H1 (cell line): Measurements from ENCODE around the gene TMEM225B. TPM values are rescaled to one million over a fixed set of nuclear protein-coding genes. Genes with fewer than 3 reads are reported as not detected.

Source experiments
- CTCF ChIA-PET: fragments of 300-600 bp; sonication (Branson Sonifier 250); formaldehyde crosslinking; loops from one replicate; lab custom pipeline; 2021; ENCODE audit not compliant: partially characterized antibody; lab: Charles Lee
- POLR2A ChIA-PET: fragments of 300-600 bp; sonication (Branson Sonifier 250); formaldehyde crosslinking; loops from one replicate; lab custom pipeline; 2021; ENCODE audit warnings: inconsistent platforms; ENCODE audit not compliant: partially characterized antibody; lab: Charles Lee
- DNase-seq, 2 experiments: peaks; one replicate each; pipeline versions ENCODE4 v3.0.0 to v3.0.0-alpha.2; 2010 to 2022; ENCODE audit warnings: low spot score in 2 of 2, low read depth in 1 of 2, mixed read lengths in 1 of 2
- FAIRE-seq: peaks from 2 replicates; lab custom pipeline; 2011; peaks lifted over from hg19 to GRCh38; lab: Jason Lieb, UNC
- H2AFZ ChIP-seq: 2 replicates; pipeline ENCODE4 v1.8.1; 2012; ENCODE audit warnings: low read length, inconsistent platforms
- H2AK5ac ChIP-seq: 2 replicates; pipeline ENCODE4 v1.6.1; 2013; ENCODE audit warnings: low read depth, low read length
- H2BK120ac ChIP-seq: replicated peaks from 2 replicates; pipeline ENCODE3; 2013; ENCODE audit warnings: low read depth, low read length, inconsistent platforms
- H2BK12ac ChIP-seq: 2 replicates; pipeline ENCODE4 v1.6.1; 2013; ENCODE audit warnings: low read depth, low read length
- H2BK15ac ChIP-seq: 2 replicates; pipeline ENCODE4 v1.6.1; 2013; ENCODE audit warnings: low read length
- H2BK20ac ChIP-seq: 2 replicates; pipeline ENCODE4 v1.6.1; 2013; ENCODE audit warnings: low read length
- H2BK5ac ChIP-seq: 2 replicates; pipeline ENCODE4 v1.6.1; 2013; ENCODE audit warnings: low read depth, low read length
- H3K14ac ChIP-seq: 2 replicates; pipeline ENCODE4 v1.6.1; 2013; ENCODE audit warnings: inconsistent platforms; ENCODE audit not compliant: insufficient read length
- H3K18ac ChIP-seq: 2 replicates; pipeline ENCODE4 v1.6.1; 2013; ENCODE audit warnings: low read length; ENCODE audit errors: extremely low read depth
- H3K23ac ChIP-seq: 2 replicates; pipeline ENCODE4 v1.6.1; 2013; ENCODE audit warnings: inconsistent platforms; ENCODE audit not compliant: insufficient read length
- H3K23me2 ChIP-seq: 2 replicates; pipeline ENCODE4 v1.6.1; 2013; ENCODE audit warnings: low read depth, low read length
- H3K27ac ChIP-seq: 2 replicates; pipeline ENCODE4 v1.6.1; 2011; ENCODE audit warnings: low read depth, low read length, inconsistent platforms
- H3K27me3 ChIP-seq, 4 experiments: replicated peaks in 1 of 4; 1 replicate in 1 of 4; 2 replicates in 3 of 4; pipeline versions ENCODE4 v1.6.1 to v1.8.1; 2011 to 2013; ENCODE audit warnings: low read length in 3 of 4, mild to moderate bottlenecking in 3 of 4, inconsistent platforms in 2 of 4, mixed read lengths in 2 of 4, moderate library complexity in 1 of 4; ENCODE audit not compliant: control insufficient read depth in 3 of 4, insufficient read depth in 3 of 4; ENCODE audit errors: extremely low read depth in 1 of 4
- H3K36me3 ChIP-seq, 4 experiments: 2 replicates each; pipeline versions ENCODE4 v1.6.1 to v1.8.1; 2011 to 2013; ENCODE audit warnings: mild to moderate bottlenecking in 4 of 4, low read length in 3 of 4, moderate library complexity in 2 of 4, control low read depth in 1 of 4, inconsistent platforms in 1 of 4; ENCODE audit not compliant: insufficient read depth in 4 of 4, control insufficient read depth in 2 of 4
- H3K4ac ChIP-seq: replicated peaks from 2 replicates; pipeline ENCODE3; 2013; ENCODE audit warnings: low read length, low read depth, mixed read lengths, inconsistent platforms; ENCODE audit not compliant: insufficient read length
- H3K4me1 ChIP-seq, 4 experiments: replicated peaks in 1 of 4; 1 replicate in 1 of 4; 2 replicates in 3 of 4; pipeline versions ENCODE4 v1.6.1 to v1.8.1; 2011 to 2013; ENCODE audit warnings: low read length in 3 of 4, inconsistent platforms in 2 of 4, mixed read lengths in 1 of 4; ENCODE audit not compliant: insufficient read depth in 4 of 4, control insufficient read depth in 3 of 4
- H3K4me2 ChIP-seq, 2 experiments: 2 replicates each; pipeline versions ENCODE4 v1.6.1 to v1.8.1; 2011 to 2013; ENCODE audit warnings: low read depth in 2 of 2, low read length in 2 of 2, control low read depth in 1 of 2, inconsistent platforms in 1 of 2, mild to moderate bottlenecking in 1 of 2; ENCODE audit not compliant: insufficient read depth in 1 of 2
- H3K4me3 ChIP-seq, 4 experiments: fragments of 200-600, 300-600 bp in 1 of 4; sonication (generic), shearing (Covaris generic), sonication (Bioruptor Twin) in 1 of 4; 2 replicates each; pipeline versions ENCODE4 v1.5.1 to v1.8.1; 2011 to 2016; ENCODE audit warnings: low read length in 4 of 4, low read depth in 3 of 4, control low read depth in 2 of 4, inconsistent platforms in 2 of 4, mild to moderate bottlenecking in 2 of 4, mixed read lengths in 1 of 4, moderate library complexity in 1 of 4; ENCODE audit not compliant: insufficient read depth in 2 of 4; ENCODE audit errors: extremely low read depth in 1 of 4
- H3K56ac ChIP-seq: replicated peaks from 2 replicates; pipeline ENCODE3; 2013; ENCODE audit warnings: low read depth, mild to moderate bottlenecking, mixed read lengths, low read length, inconsistent platforms; ENCODE audit not compliant: insufficient read length
- H3K79me1 ChIP-seq: 2 replicates; pipeline ENCODE4 v1.6.1; 2013; ENCODE audit warnings: low read depth, low read length, control low read depth
- H3K79me2 ChIP-seq, 2 experiments: 2 replicates each; pipeline versions ENCODE4 v1.6.1 to v1.8.1; 2012 to 2013; ENCODE audit warnings: low read length in 2 of 2, mild to moderate bottlenecking in 2 of 2, inconsistent platforms in 1 of 2; ENCODE audit not compliant: insufficient read depth in 2 of 2, control insufficient read depth in 1 of 2
- H3K9ac ChIP-seq, 4 experiments: replicated peaks in 1 of 4; 1 replicate in 1 of 4; 2 replicates in 3 of 4; pipeline versions ENCODE4 v1.6.1 to v1.8.1; 2011 to 2013; ENCODE audit warnings: low read depth in 3 of 4, low read length in 3 of 4, control low read depth in 2 of 4, mild to moderate bottlenecking in 2 of 4, moderate library complexity in 2 of 4, inconsistent platforms in 1 of 4; ENCODE audit errors: extremely low read depth in 1 of 4
- H3K9me3 ChIP-seq, 2 experiments: 2 replicates each; pipeline versions ENCODE4 v1.6.1 to v1.8.1; 2012 to 2013; ENCODE audit warnings: mild to moderate bottlenecking in 2 of 2, moderate library complexity in 2 of 2, control low read depth in 1 of 2, inconsistent platforms in 1 of 2, low read depth in 1 of 2, low read length in 1 of 2, mixed read lengths in 1 of 2; ENCODE audit not compliant: insufficient read depth in 2 of 2
- H4K20me1 ChIP-seq, 2 experiments: replicated peaks in 1 of 2; 2 replicates each; pipeline versions ENCODE3 to v1.8.1; 2011 to 2013; ENCODE audit warnings: inconsistent platforms in 2 of 2, low read length in 2 of 2, mild to moderate bottlenecking in 1 of 2; ENCODE audit not compliant: insufficient read depth in 2 of 2, control insufficient read depth in 1 of 2
- H4K5ac ChIP-seq: 2 replicates; pipeline ENCODE4 v1.6.1; 2013; ENCODE audit warnings: low read length, low read depth, mixed read lengths, inconsistent platforms; ENCODE audit not compliant: insufficient read length
- H4K8ac ChIP-seq: 2 replicates; pipeline ENCODE4 v1.8.0; 2013; ENCODE audit warnings: mild to moderate bottlenecking, moderate library complexity, low read length, inconsistent platforms; ENCODE audit not compliant: insufficient read depth; ENCODE audit errors: extremely low read depth
- H4K91ac ChIP-seq: replicated peaks from 2 replicates; pipeline ENCODE3; 2013; ENCODE audit warnings: low read length, mixed read lengths, inconsistent platforms; ENCODE audit not compliant: insufficient read length
- BRCA1 ChIP-seq: IDR thresholded peaks from 2 replicates; pipeline ENCODE4 v1.6.1; 2012; ENCODE audit warnings: low read depth, low read length, improper control_type of control experiment
- FOSL1 ChIP-seq: IDR thresholded peaks from 2 replicates; pipeline ENCODE4 v1.6.1; 2011; ENCODE audit warnings: mild to moderate bottlenecking, low read depth, low read length, moderate library complexity; ENCODE audit not compliant: insufficient read depth
- JUND ChIP-seq: IDR thresholded peaks from 2 replicates; pipeline ENCODE4 v1.6.1; 2011; ENCODE audit warnings: mild to moderate bottlenecking, improper control_type of control experiment, low read length
- NRF1 ChIP-seq: IDR thresholded peaks from 2 replicates; pipeline ENCODE4 v1.6.1; 2011; ENCODE audit warnings: mild to moderate bottlenecking, low read depth, low read length, improper control_type of control experiment
- POLR2AphosphoS5 ChIP-seq: IDR thresholded peaks from 2 replicates; pipeline ENCODE4 v1.6.1; 2011; ENCODE audit warnings: low read depth, low read length
- RXRA ChIP-seq: IDR thresholded peaks from 2 replicates; pipeline ENCODE4 v1.6.1; 2011; ENCODE audit warnings: low read depth, mild to moderate bottlenecking, low read length, moderate library complexity; ENCODE audit not compliant: insufficient read depth
- SIX5 ChIP-seq: IDR thresholded peaks from 2 replicates; pipeline ENCODE4 v1.6.1; 2011; ENCODE audit warnings: mild to moderate bottlenecking, low read depth, low read length
- SP2 ChIP-seq: IDR thresholded peaks from 2 replicates; pipeline ENCODE4 v1.6.1; 2012; ENCODE audit warnings: mild to moderate bottlenecking, low read length, inconsistent platforms
- TBP ChIP-seq: IDR thresholded peaks from 2 replicates; pipeline ENCODE4 v1.6.1; 2011; ENCODE audit warnings: low read depth, low read length, improper control_type of control experiment
- TEAD4 ChIP-seq: IDR thresholded peaks from 2 replicates; pipeline ENCODE4 v1.6.1; 2012; ENCODE audit warnings: low read depth, low read length, inconsistent platforms, mixed read lengths
- ZNF274 ChIP-seq: IDR thresholded peaks from 2 replicates; pipeline ENCODE4 v1.7.0; 2012; ENCODE audit warnings: low read length, borderline replicate concordance; ENCODE audit errors: extremely low read depth
- WGBS, 2 experiments: shearing (Covaris generic) in 1 of 2; methylation state at CpG; one replicate each; pipeline versions ENCODE4 v1.1.6 to v1.1.7; 2013 to 2015; ENCODE audit warnings: low lambda C conversion rate in 2 of 2, mixed read lengths in 2 of 2, inconsistent platforms in 1 of 2, low coverage in 1 of 2, missing lambda C conversion rate in 1 of 2; ENCODE audit not compliant: insufficient replicate concordance in 2 of 2, insufficient coverage in 1 of 2, insufficient read length in 1 of 2; ENCODE audit errors: extremely low coverage in 1 of 2, missing lambda C conversion rate in 1 of 2; 5-methylcytosine and 5-hydroxymethylcytosine counted together
- polyA plus RNA-seq, 7 experiments: library from polyadenylated mRNA; depleted of rRNA in 3 of 7; stranded (reverse) in 5 of 7; unstranded in 2 of 7; fragments of >200 nt in 5 of 7; fragments of 200-250 nt in 2 of 7; gene quantifications; 1 replicate in 5 of 7; 2 replicates in 1 of 7; 4 replicates in 1 of 7; pipeline versions ENCODE4 v1.2.1 to v1.2.3, GENCODE V29; 2011 to 2013; ENCODE audit warnings: missing spikeins in 2 of 7, mixed read lengths in 2 of 7
- total RNA-seq: library from RNA; stranded (reverse); fragmentation: NEBNext Ultra II Directional; extraction: Animal tissue kit (Norgen Biotek cat#: 25700); gene quantifications from 2 replicates; pipeline ENCODE4 v1.2.1, GENCODE V29; 2021

Gene TMEM225B
- total and polyA plus RNA-seq, 2 of the 8 experiments (the other 6 are each of a cell fraction or from before 2014, with no cell fraction given): 0.68 TPM; not detected in 1

DNA sequence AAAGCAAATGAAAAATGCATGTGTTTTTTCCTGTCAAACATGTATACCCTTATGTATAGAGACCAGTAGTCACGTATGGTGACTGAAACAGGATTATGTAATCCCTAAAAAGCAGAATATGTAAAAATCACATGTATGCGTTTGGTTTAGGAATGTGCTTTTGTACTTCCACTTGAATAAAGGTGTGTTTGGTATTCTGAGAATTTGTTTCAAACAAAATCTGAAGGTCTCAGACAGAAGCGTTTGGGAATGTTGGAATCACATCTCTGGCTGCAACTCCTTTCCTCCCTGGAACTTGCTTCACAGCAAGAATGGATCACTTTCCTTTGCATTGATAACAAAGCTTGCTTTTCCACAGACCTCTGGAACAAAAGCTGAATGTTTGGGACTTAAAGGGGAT is 21.8 kb upstream of the TMEM225B start:
- Histone ChIP-seq H4K8ac (no peak overlapping the region), H3K56ac (no peak overlapping the region), H3K79me2 (no peaks in the 10 kb centered on the region), H2BK15ac (no peak overlapping the region), H2BK120ac (no peak overlapping the region), H3K79me1 (no peaks in the 10 kb centered on the region), H2AK5ac (no peak overlapping the region), H3K4me2 (no peak overlapping the region), H3K4me3 (no peak overlapping the region), H3K18ac (no peak overlapping the region), H2AFZ (no peak overlapping the region), H3K27me3 (no peaks in the 10 kb centered on the region), H2BK20ac (no peak overlapping the region), H3K4me1 (peaks cover 0 to 8% (median 3%) of the 10 kb centered on the region in 4 experiments; a peak in 3 of 7 replicates), H3K23ac (no peak overlapping the region), H4K20me1 (no peaks in the 10 kb centered on the region), H3K36me3 (peaks cover 2 to 25% (median 18%) of the 10 kb centered on the region in 4 experiments; a peak in 7 of 8 replicates), H3K14ac (no peak overlapping the region), H3K23me2 (peaks cover 8% of the 10 kb centered on the region; the same call in 1 of the 2 replicates), H2BK5ac (no peak overlapping the region), H3K27ac (no peak overlapping the region), H2BK12ac (no peak overlapping the region), H3K9me3 (no peaks in the 10 kb centered on the region), H3K4ac (no peak overlapping the region), H3K9ac (no peak overlapping the region), H4K91ac (no peak overlapping the region), H4K5ac (no peak overlapping the region)
- TF ChIP-seq POLR2AphosphoS5 (no peak), RXRA (no peak), TBP (no peak), NRF1 (no peak), FOSL1 (no peak), TEAD4 (no peak), ZNF274 (no peak), SIX5 (no peak), BRCA1 (no peak), SP2 (no peak), JUND (no peak)
- CTCF ChIA-PET: no interaction called here
- FAIRE-seq: no peak
- POLR2A ChIA-PET: interaction anchor here (0.8 to 6.5 kb wide), 4 partner anchors 10 to 41 kb away, joined by 3 to 56 read pairs (median 23); partner anchors contain the start of genes ZNF655 and ZSCAN25
- WGBS, 2 experiments: 69% methylated on average over 3 of the region's 3 CpGs; no CpG with 5 or more reads in 1 of the 2 experiments
- DNase-seq: no peak
